GM12865 (cell line): Measurements from ENCODE around the gene GANAB.

Source experiments
- DNase-seq: peaks from one replicate; pipeline ENCODE4 v3.0.0; 2010; ENCODE audit warnings: low read depth
- H3K4me3 ChIP-seq: 2 replicates; pipeline ENCODE4 v1.5.1; 2011; ENCODE audit warnings: mild to moderate bottlenecking, low read depth, low read length, control low read depth
- CTCF ChIP-seq: IDR thresholded peaks from 2 replicates; pipeline ENCODE4 v1.5.1; 2011; ENCODE audit warnings: low read length, control low read depth, low read depth, inconsistent platforms; ENCODE audit not compliant: insufficient read depth; ENCODE audit errors: missing control alignments

Gene GANAB

GRCh38 chr11:62599069-62599696, 47.2 kb downstream of the GANAB start:
- DNase-seq = peak; percentile 99
- TF ChIP-seq CTCF = no peak
- H3K4me3 ChIP-seq = peak overlapping the region; percentile 79

GRCh38 chr11:62595124-62595523, 51.3 kb downstream of the GANAB start:
- TF ChIP-seq CTCF = no peak
- no peak for DNase-seq
- H3K4me3 ChIP-seq = no peak overlapping the region

- peak; percentile 85 for DNase-seq
- H3K4me3 ChIP-seq = no peak overlapping the region
- peak; percentile 76 for TF ChIP-seq CTCF
These were observed 52.9 kb downstream of the GANAB start for GRCh38 chr11:62593434-62594044.

GRCh38 chr11:62592989-62593421, 53.4 kb downstream of the GANAB start:
- no peak for TF ChIP-seq CTCF
- no peak for DNase-seq
- no peak overlapping the region for H3K4me3 ChIP-seq

- DNase-seq = peak; percentile 43
- no peak for TF ChIP-seq CTCF
- H3K4me3 ChIP-seq = peak overlapping the region; percentile 69
These were observed 54.1 kb downstream of the GANAB start for GRCh38 chr11:62592146-62592815.

- peak within 1 kb of the TSS; percentile 69 for H3K4me3 ChIP-seq
- TF ChIP-seq CTCF = no peak
- peak; percentile 99 for DNase-seq
These were observed 54.8 kb downstream of the GANAB start, which contains the start of gene TUT1 for GRCh38 chr11:62591448-62592145. Gene TUT1 (minus strand): TSS chr11:62591523. CDS start chr11:62591485, 38 bp downstream.
